ENCODE measurements around the gene EYA2.

EYA2 gene

DNA sequence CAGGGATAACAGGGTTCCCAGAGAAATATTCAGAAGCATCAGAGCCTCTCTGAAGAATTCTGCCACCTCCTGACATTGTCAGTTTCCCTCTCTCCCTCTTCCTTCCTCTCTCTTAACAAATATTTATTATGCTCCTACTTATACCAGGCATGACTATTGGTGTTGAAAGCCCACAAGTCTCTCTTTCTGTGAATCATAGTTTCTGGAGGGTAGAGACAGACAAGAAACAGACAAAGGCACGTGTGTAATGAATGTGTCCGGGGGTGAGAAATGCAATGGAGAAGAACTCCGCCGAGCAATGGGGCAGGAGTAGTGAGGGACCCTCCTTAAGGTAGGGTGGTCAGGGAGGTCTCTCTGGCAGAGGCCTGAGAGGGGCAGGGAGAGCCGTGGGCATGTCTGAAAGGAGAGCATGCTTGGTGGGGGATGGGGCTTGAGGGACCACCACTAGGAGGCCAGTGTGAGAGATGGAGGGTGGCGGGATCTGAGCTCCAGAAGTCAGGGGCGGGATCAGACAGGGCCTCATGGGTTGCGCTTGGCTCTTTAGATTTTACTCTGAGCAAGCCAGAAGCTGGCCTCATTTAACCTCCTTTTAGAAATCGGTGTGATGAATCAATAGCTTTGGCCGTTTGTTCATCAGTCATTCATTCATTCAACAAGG is 57.3 kb downstream of the EYA2 start:
- Histone ChIP-seq H2AK5ac (ENCODE audit: low read depth, low read length) (no peak overlapping the region), H3K27ac (replicated peaks; ENCODE audit: low read length) (no peak overlapping the region), H3K27me3 (ENCODE audit: control insufficient read depth in 3 of 3, insufficient read depth in 3 of 3, low read depth in 1 of 3, low read length in 3 of 3) (peaks cover 0 to 4% (median 0%) of the 10 kb centered on the region in 3 experiments), H3K14ac (ENCODE audit: low read length) (no peak overlapping the region), H3K4ac (ENCODE audit: low read length) (no peak overlapping the region), H3K23ac (ENCODE audit: low read depth, low read length, poor library complexity) (no peak overlapping the region), H2BK120ac (ENCODE audit: low read depth, low read length) (no peak overlapping the region), H3K4me1 (ENCODE audit: control insufficient read depth in 2 of 2, insufficient read depth in 1 of 2, low read depth in 1 of 2, low read length in 2 of 2) (peaks cover 0 to 3% of the 10 kb centered on the region in 2 donors), H3K4me2 (ENCODE audit: insufficient read depth, low read length, poor library complexity, severe bottlenecking) (no peak overlapping the region), H2AFZ (ENCODE audit: low read length) (no peak overlapping the region), H3K36me3 (replicated peaks in 1 of 2; ENCODE audit: control insufficient read depth in 2 of 2, insufficient read depth in 2 of 2, low read length in 2 of 2) (peaks cover 0 to 2% of the 10 kb centered on the region in 2 donors), H3K18ac (ENCODE audit: low read length) (peak overlapping the region; percentile 21), H2BK12ac (ENCODE audit: low read length) (no peak overlapping the region), H3K9me3 (replicated peaks in 1 of 2; ENCODE audit: control insufficient read depth in 2 of 2, insufficient read depth in 1 of 2, low read depth in 1 of 2, low read length in 2 of 2) (peaks cover 0 to 4% of the 10 kb centered on the region in 2 donors), H3K4me3 (ENCODE audit: low read length in 2 of 2) (no peak overlapping the region), H2BK5ac (ENCODE audit: low read length) (no peak overlapping the region), H4K91ac (ENCODE audit: low read depth, low read length, poor library complexity) (no peak overlapping the region), H4K8ac (ENCODE audit: low read depth, low read length) (no peak overlapping the region), H2BK15ac (ENCODE audit: low read length) (no peak overlapping the region), H3K9ac (ENCODE audit: low read depth, low read length, poor library complexity) (no peak overlapping the region), H3K79me1 (ENCODE audit: low read depth, low read length) (no peaks in the 10 kb centered on the region)
- WGBS, 2 donors (ENCODE audit: extremely low coverage in 2 of 2, insufficient read length in 2 of 2, insufficient replicate concordance in 1 of 2) = no CpG with 5 or more reads among the region's 10 CpGs
- DNase-seq (ENCODE audit: low spot score) = no peak

DNA sequence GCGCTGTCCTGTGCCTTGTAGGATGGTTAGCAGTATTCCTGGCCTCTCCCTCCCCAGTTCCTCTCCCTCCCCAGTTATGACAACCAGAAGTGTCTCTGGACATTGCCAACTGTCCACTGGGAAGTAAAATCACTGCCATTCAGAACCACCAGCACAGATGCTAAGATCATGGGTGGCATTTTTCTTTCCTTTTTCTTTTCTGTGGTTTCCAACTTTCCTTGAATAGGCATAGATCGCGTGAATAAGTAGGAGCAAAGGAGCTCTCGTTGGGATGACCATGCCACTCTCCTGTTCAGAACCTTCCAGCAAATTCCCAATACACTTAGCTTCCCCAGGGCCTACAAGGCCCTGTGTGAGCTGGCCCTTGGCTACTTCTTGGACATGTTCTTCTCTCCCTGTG is 59.0 kb downstream of the EYA2 start:
- Histone ChIP-seq H3K36me3 (replicated peaks in 1 of 2; ENCODE audit: control insufficient read depth in 2 of 2, insufficient read depth in 2 of 2, low read length in 2 of 2) (peaks cover 0 to 2% of the 10 kb centered on the region in 2 donors), H3K4me1 (ENCODE audit: control insufficient read depth in 2 of 2, insufficient read depth in 1 of 2, low read depth in 1 of 2, low read length in 2 of 2) (peaks cover 0 to 3% of the 10 kb centered on the region in 2 donors), H3K9ac (ENCODE audit: low read depth, low read length, poor library complexity) (no peak overlapping the region), H3K14ac (ENCODE audit: low read length) (no peak overlapping the region), H2BK5ac (ENCODE audit: low read length) (no peak overlapping the region), H3K4ac (ENCODE audit: low read length) (no peak overlapping the region), H2BK12ac (ENCODE audit: low read length) (no peak overlapping the region), H3K27ac (replicated peaks; ENCODE audit: low read length) (no peak overlapping the region), H2AK5ac (ENCODE audit: low read depth, low read length) (no peak overlapping the region), H2AFZ (ENCODE audit: low read length) (no peak overlapping the region), H3K9me3 (replicated peaks in 1 of 2; ENCODE audit: control insufficient read depth in 2 of 2, insufficient read depth in 1 of 2, low read depth in 1 of 2, low read length in 2 of 2) (peaks cover 0 to 4% of the 10 kb centered on the region in 2 donors), H3K79me1 (ENCODE audit: low read depth, low read length) (no peaks in the 10 kb centered on the region), H2BK120ac (ENCODE audit: low read depth, low read length) (no peak overlapping the region), H3K18ac (ENCODE audit: low read length) (no peak overlapping the region), H3K27me3 (ENCODE audit: control insufficient read depth in 3 of 3, insufficient read depth in 3 of 3, low read depth in 1 of 3, low read length in 3 of 3) (peaks cover 0 to 4% (median 0%) of the 10 kb centered on the region in 3 experiments), H2BK15ac (ENCODE audit: low read length) (no peak overlapping the region), H4K91ac (ENCODE audit: low read depth, low read length, poor library complexity) (no peak overlapping the region), H4K8ac (ENCODE audit: low read depth, low read length) (no peak overlapping the region), H3K23ac (ENCODE audit: low read depth, low read length, poor library complexity) (no peak overlapping the region), H3K4me3 (ENCODE audit: low read length in 2 of 2) (no peak overlapping the region), H3K4me2 (ENCODE audit: insufficient read depth, low read length, poor library complexity, severe bottlenecking) (no peak overlapping the region)
- DNase-seq (ENCODE audit: low spot score) = no peak
- no CpG with 5 or more reads among the region's 4 CpGs for WGBS, 2 donors (ENCODE audit: extremely low coverage in 2 of 2, insufficient read length in 2 of 2, insufficient replicate concordance in 1 of 2)

DNA sequence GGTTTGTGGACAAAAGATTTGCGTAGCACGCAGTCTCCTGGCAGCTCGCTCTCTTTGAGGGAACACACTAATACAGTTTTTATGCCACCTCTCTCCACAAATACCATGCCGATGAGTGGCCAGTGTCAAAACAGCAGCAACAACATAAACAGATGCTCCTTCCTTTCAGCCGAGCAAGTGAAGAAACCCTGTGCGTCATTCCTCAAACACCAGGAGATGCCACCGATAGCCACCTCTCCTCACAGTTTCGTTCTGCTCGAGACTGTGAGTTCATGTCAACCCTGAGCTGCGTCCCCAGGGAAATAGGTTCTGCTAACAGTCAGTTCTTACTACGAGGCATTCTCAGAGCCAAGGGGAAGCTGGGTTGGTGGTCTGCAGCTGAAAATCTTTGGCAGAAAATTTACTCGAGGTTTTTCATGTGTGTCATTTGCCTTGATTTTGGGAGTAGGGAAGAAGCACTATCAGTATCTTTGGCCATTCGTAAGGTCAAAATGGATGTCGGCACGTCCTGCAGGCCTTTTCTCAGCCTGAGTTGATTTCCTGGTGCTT is 59.9 kb downstream of the EYA2 start:
- H2BK15ac ChIP-seq (ENCODE audit: low read length) = no peak overlapping the region
- H2AK5ac ChIP-seq (ENCODE audit: low read depth, low read length) = no peak overlapping the region
- no peak overlapping the region for H3K14ac ChIP-seq (ENCODE audit: low read length)
- no peak overlapping the region for H2BK5ac ChIP-seq (ENCODE audit: low read length)
- no peak overlapping the region for H4K91ac ChIP-seq (ENCODE audit: low read depth, low read length, poor library complexity)
- H3K9ac ChIP-seq (ENCODE audit: low read depth, low read length, poor library complexity) = no peak overlapping the region
- DNase-seq (ENCODE audit: low spot score) = no peak
- H3K18ac ChIP-seq (ENCODE audit: low read length) = no peak overlapping the region
- H3K36me3 ChIP-seq (replicated peaks in 1 of 2; ENCODE audit: control insufficient read depth in 2 of 2, insufficient read depth in 2 of 2, low read length in 2 of 2) = peaks cover 0 to 2% of the 10 kb centered on the region in 2 donors
- no CpG with 5 or more reads among the region's 15 CpGs for WGBS, 2 donors (ENCODE audit: extremely low coverage in 2 of 2, insufficient read length in 2 of 2, insufficient replicate concordance in 1 of 2)
- no peaks in the 10 kb centered on the region for H3K79me1 ChIP-seq (ENCODE audit: low read depth, low read length)
- H2BK12ac ChIP-seq (ENCODE audit: low read length) = no peak overlapping the region
- H3K4me2 ChIP-seq (ENCODE audit: insufficient read depth, low read length, poor library complexity, severe bottlenecking) = no peak overlapping the region
- H4K8ac ChIP-seq (ENCODE audit: low read depth, low read length) = no peak overlapping the region
- H2BK120ac ChIP-seq (ENCODE audit: low read depth, low read length) = no peak overlapping the region
- H3K27ac ChIP-seq (replicated peaks; ENCODE audit: low read length) = no peak overlapping the region
- H3K4me3 ChIP-seq (ENCODE audit: low read length in 2 of 2) = no peak overlapping the region
- peaks cover 0 to 4% of the 10 kb centered on the region in 2 donors for H3K9me3 ChIP-seq (replicated peaks in 1 of 2; ENCODE audit: control insufficient read depth in 2 of 2, insufficient read depth in 1 of 2, low read depth in 1 of 2, low read length in 2 of 2)
- H3K27me3 ChIP-seq (ENCODE audit: control insufficient read depth in 3 of 3, insufficient read depth in 3 of 3, low read depth in 1 of 3, low read length in 3 of 3) = peaks cover 0 to 4% (median 0%) of the 10 kb centered on the region in 3 experiments
- H3K4me1 ChIP-seq (ENCODE audit: control insufficient read depth in 2 of 2, insufficient read depth in 1 of 2, low read depth in 1 of 2, low read length in 2 of 2) = peaks cover 0 to 5% of the 10 kb centered on the region in 2 donors
- no peak overlapping the region for H3K4ac ChIP-seq (ENCODE audit: low read length)
- no peak overlapping the region for H3K23ac ChIP-seq (ENCODE audit: low read depth, low read length, poor library complexity)
- H2AFZ ChIP-seq (ENCODE audit: low read length) = no peak overlapping the region

DNA sequence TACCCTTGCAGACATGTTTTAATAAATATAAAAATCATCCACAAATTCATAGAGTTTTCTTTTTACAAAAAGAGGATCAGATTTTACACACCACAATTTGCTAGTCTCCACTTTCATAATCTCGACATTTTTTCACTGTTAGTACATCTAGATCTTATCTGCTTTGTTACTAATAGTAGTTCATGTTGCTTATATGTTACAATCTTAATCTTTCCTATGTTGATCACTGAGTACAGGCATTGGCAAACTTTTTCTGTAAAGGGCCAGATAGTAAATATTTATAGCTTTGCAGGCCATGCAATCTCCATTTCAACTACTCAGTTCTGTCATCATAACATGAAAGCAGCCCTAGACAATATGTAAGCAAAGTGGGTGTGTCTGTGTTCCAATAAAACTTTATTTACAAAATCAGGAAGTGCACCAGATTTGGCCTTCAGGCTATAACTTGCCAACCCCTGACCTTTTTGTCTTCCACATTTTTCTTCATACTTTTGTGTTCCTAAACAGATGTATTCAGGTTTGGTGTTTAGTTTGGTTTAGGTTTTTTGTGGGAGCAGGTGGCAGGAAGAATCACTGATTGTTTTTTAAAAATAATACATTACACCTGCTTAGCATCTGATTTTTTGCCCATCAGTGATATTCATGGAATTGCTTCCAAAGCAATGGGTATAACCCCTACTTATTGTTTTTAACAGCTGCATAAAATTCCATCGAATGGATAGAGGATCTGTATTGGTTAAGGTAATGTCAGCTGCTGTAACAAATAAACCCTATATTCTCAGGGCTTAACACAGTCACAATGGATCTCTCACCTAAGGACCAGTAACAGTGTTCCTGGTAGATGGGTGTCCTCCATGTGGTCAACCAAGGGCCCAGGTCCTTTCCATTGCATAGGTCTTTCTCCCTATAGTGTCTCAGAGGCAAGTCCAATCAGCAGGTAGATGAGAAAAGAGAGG is 61.2 kb downstream of the EYA2 start:
- no CpG with 5 or more reads among the region's 2 CpGs for WGBS, 2 donors (ENCODE audit: extremely low coverage in 2 of 2, insufficient read length in 2 of 2, insufficient replicate concordance in 1 of 2)
- Histone ChIP-seq H2AK5ac (ENCODE audit: low read depth, low read length) (no peak overlapping the region), H3K4me3 (ENCODE audit: low read length in 2 of 2) (peak overlapping the region in 1 of 2 donors; percentile 5), H2BK12ac (ENCODE audit: low read length) (no peak overlapping the region), H3K4me1 (ENCODE audit: control insufficient read depth in 2 of 2, insufficient read depth in 1 of 2, low read depth in 1 of 2, low read length in 2 of 2) (peaks cover 0 to 5% of the 10 kb centered on the region in 2 donors), H3K9me3 (replicated peaks in 1 of 2; ENCODE audit: control insufficient read depth in 2 of 2, insufficient read depth in 1 of 2, low read depth in 1 of 2, low read length in 2 of 2) (peaks cover 0 to 4% of the 10 kb centered on the region in 2 donors), H2AFZ (ENCODE audit: low read length) (no peak overlapping the region), H3K4me2 (ENCODE audit: insufficient read depth, low read length, poor library complexity, severe bottlenecking) (no peak overlapping the region), H3K23ac (ENCODE audit: low read depth, low read length, poor library complexity) (no peak overlapping the region), H3K27ac (replicated peaks; ENCODE audit: low read length) (no peak overlapping the region), H2BK15ac (ENCODE audit: low read length) (no peak overlapping the region), H4K91ac (ENCODE audit: low read depth, low read length, poor library complexity) (no peak overlapping the region), H3K14ac (ENCODE audit: low read length) (no peak overlapping the region), H3K18ac (ENCODE audit: low read length) (no peak overlapping the region), H2BK5ac (ENCODE audit: low read length) (no peak overlapping the region), H3K9ac (ENCODE audit: low read depth, low read length, poor library complexity) (no peak overlapping the region), H2BK120ac (ENCODE audit: low read depth, low read length) (no peak overlapping the region), H3K27me3 (ENCODE audit: control insufficient read depth in 3 of 3, insufficient read depth in 3 of 3, low read depth in 1 of 3, low read length in 3 of 3) (peaks cover 0 to 4% (median 0%) of the 10 kb centered on the region in 3 experiments), H3K4ac (ENCODE audit: low read length) (no peak overlapping the region), H3K36me3 (replicated peaks in 1 of 2; ENCODE audit: control insufficient read depth in 2 of 2, insufficient read depth in 2 of 2, low read length in 2 of 2) (no peaks in the 10 kb centered on the region), H4K8ac (ENCODE audit: low read depth, low read length) (no peak overlapping the region), H3K79me1 (ENCODE audit: low read depth, low read length) (no peaks in the 10 kb centered on the region)
- no peak for DNase-seq (ENCODE audit: low spot score)

Measured in neuronal stem cell (in vitro differentiated cells).